ENCODE measurements around the gene LIPM. TPM values are rescaled to one million over a fixed set of nuclear protein-coding genes. Genes with fewer than 3 reads are reported as not detected.
A peak's percentile ranks its signal among the peaks of the same experiment; 100 is the strongest.

Gene LIPM
- total RNA-seq, 4 donors from 2014 or later: 16.7 to 34.9 (median 29.4) TPM

- Histone ChIP-seq H3K36me3 (no peaks in the 10 kb centered on the region), H3K4me1 (peaks cover 6% of the 10 kb centered on the region), H3K4me3 (no peak overlapping the region), H3K27ac (no peak overlapping the region), H3K27me3 (no peaks in the 10 kb centered on the region), H3K9me3 (no peaks in the 10 kb centered on the region)
- WGBS: 64% methylated on average over 4 of the region's 4 CpGs
- no peak for DNase-seq (ENCODE audit: low spot score in 2 of 2)
- TF ChIP-seq CTCF (IDR thresholded peaks at IDR 0.05): no peak
- no peak for TF ChIP-seq POLR2A (IDR thresholded peaks at IDR 0.05)
- no peak for TF ChIP-seq EP300 (IDR thresholded peaks at IDR 0.05)
- TF ChIP-seq POLR2AphosphoS5 (IDR thresholded peaks at IDR 0.05): no peak
These were observed 7.1 kb downstream of the LIPM start for GRCh38 chr10:88809621-88810020.

DNA sequence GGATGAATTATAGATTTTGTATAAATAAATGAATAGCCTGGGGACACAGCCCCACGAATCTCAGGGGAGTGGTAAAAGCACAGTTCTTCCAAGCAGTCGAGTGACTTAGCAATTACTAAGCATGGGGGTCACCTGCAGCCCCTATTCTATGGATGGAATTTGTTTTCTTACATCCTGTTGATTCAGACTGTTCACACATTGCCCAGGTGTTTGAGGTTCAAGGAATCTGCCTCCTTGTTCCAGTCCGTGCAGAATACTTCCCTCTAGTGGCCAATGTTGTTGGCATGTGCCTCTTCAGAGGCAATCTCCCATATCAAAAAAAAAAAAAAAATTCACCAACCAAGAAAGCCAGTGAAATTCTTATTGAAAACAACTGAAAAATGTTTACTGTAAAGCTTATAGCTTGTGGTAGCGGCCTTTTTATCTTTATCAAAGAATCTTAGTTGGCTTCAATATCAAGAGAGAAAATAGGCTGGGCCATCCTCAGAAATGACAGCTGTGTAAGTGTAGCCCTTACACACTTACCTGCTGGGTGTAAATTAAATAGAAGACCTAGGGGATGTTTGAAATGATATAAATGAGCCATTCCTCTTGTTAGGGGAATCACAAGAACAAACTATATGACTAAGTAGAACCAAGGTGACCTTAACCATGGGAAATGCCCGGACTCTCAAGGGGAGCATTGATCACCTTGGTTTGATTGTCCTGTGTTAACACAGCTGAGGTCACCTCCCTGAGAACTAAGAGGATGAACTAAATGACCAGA, 7.8 kb downstream of the LIPM start:
- H3K4me1 ChIP-seq: peaks cover 3% of the 10 kb centered on the region
- TF ChIP-seq CTCF (IDR thresholded peaks at IDR 0.05) (peak; percentile 8 to 63), POLR2AphosphoS5 (IDR thresholded peaks at IDR 0.05) (no peak)
- no peaks in the 10 kb centered on the region for H3K9me3 ChIP-seq
- no peaks in the 10 kb centered on the region for H3K27me3 ChIP-seq
- 40% methylated on average over 5 of the region's 5 CpGs for WGBS
- no peak for DNase-seq (ENCODE audit: low spot score in 2 of 2)
- no peaks in the 10 kb centered on the region for H3K36me3 ChIP-seq
- H3K27ac ChIP-seq: no peak overlapping the region
- no peak overlapping the region for H3K4me3 ChIP-seq

DNA sequence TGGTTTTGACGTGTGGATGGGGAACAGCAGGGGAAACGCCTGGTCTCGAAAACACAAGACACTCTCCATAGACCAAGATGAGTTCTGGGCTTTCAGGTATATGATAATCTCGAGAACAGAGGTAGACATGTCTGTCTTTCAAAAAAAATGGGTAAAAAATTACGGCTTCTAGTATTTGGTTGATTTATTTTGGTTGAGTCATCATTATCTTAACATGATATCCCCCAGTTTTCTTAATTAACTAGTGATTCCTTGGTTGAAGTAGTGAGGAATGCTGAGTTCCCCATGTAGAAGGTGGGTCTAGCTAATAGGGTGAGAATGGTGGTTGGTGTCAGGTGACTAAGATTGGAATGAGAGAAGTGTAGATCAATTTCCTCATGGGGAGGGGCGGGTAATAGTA, 10.7 kb downstream of the LIPM start:
- H3K9me3 ChIP-seq: no peaks in the 10 kb centered on the region
- H3K36me3 ChIP-seq: no peaks in the 10 kb centered on the region
- DNase-seq (ENCODE audit: low spot score in 2 of 2): no peak
- TF ChIP-seq CTCF (IDR thresholded peaks at IDR 0.05): no peak
- H3K4me3 ChIP-seq: no peak overlapping the region
- no peak overlapping the region for H3K27ac ChIP-seq
- 91% methylated on average over 6 of the region's 6 CpGs for WGBS
- peaks cover 3% of the 10 kb centered on the region for H3K4me1 ChIP-seq
- H3K27me3 ChIP-seq: no peaks in the 10 kb centered on the region

DNA sequence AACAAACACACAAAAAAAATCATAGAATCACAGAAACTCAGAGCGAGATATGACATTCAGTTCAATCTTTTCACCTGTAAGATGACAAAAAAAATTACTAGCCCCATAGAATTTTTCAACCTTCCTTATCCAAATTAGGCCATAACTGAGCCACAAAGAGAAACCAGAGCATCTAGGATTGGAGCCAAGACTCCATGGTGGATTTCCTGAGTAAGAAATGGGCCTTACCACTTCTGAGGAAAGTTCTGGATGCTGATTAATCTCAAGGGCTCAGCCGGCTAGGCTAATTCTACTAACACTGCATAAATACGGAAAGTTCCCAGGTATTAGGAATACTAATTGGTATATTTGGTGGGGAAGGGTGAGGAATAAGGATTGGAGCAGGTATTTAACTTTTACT, 16.8 kb downstream of the LIPM start:
- no peak for TF ChIP-seq EP300 (IDR thresholded peaks at IDR 0.05)
- TF ChIP-seq POLR2AphosphoS5 (IDR thresholded peaks at IDR 0.05): no peak
- TF ChIP-seq CTCF (IDR thresholded peaks at IDR 0.05): no peak
- no peak for TF ChIP-seq POLR2A (IDR thresholded peaks at IDR 0.05)
- WGBS: 68% methylated on average over 3 of the region's 3 CpGs
- no peaks in the 10 kb centered on the region for H3K36me3 ChIP-seq

DNA sequence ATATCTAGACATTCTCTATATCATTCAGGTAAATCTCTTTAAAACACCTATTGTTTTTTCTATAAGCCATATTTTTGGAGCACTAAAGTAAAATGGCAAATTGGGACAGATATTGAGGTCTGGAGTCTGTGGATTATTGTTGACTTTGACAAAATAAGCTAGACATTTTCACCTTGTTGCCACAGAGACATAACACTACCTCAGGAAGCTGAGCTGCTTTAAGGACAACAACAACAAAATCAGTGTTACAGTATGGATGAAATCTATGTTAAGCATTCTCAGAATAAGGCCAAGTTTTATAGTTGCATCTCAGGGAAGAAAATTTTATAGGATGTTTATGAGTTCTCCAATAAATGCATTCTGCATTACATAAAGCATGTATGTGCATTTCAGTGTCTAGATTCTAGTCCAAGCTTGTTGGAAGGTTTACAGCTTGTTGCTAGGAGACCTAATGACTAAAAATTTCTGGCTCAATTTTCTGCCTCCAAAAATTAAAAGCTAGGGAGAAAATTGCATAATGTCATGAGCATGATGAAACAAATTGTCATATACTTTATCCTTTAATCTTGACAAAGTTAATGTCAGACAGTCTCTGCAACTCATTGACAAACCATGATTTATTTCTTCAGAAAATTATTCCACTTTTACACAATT, 18.3 kb downstream of the LIPM start:
- Histone ChIP-seq H3K4me1 (peaks cover 16% of the 10 kb centered on the region), H3K4me3 (no peak overlapping the region), H3K36me3 (no peaks in the 10 kb centered on the region), H3K27me3 (no peaks in the 10 kb centered on the region), H3K9me3 (no peaks in the 10 kb centered on the region), H3K27ac (peak overlapping the region; percentile 34)
- no peak for DNase-seq (ENCODE audit: low spot score in 2 of 2)
- TF ChIP-seq EP300 (IDR thresholded peaks at IDR 0.05) (no peak), POLR2A (IDR thresholded peaks at IDR 0.05) (no peak), CTCF (IDR thresholded peaks at IDR 0.05) (no peak), POLR2AphosphoS5 (IDR thresholded peaks at IDR 0.05) (no peak)

More for the DNA sequence above, 16.8 kb downstream of the LIPM start:
- DNase-seq (ENCODE audit: low spot score in 2 of 2): no peak
- no peaks in the 10 kb centered on the region for H3K27me3 ChIP-seq
- no peaks in the 10 kb centered on the region for H3K9me3 ChIP-seq
- H3K4me3 ChIP-seq: no peak overlapping the region
- no peak overlapping the region for H3K27ac ChIP-seq
- H3K4me1 ChIP-seq: peaks cover 16% of the 10 kb centered on the region

All from suprapubic skin (tissue), 4 donors.